GM18519 (cell line): ENCODE data around the gene HES4.
"Not testable (repeated sequence)": the region's sequence is repeated elsewhere in the genome, so short reads cannot be mapped to it uniquely, and the experiment has no call there.

Experiments used
- ATAC-seq: cut with Tn5 transposase; IDR thresholded peaks from one replicate; pipeline ENCODE4 v1.9.1; 2021; ENCODE audit warnings: mild to moderate bottlenecking, moderate library complexity; ENCODE audit not compliant: unreplicated experiment, low FRiP score

The HES4 gene

GRCh38 chr1:981491-981954 lies 18.4 kb downstream of the HES4 start:
- no peak for ATAC-seq

- ATAC-seq: no peak
These were observed 19.1 kb downstream of the HES4 start for GRCh38 chr1:980602-981395.

GRCh38 chr1:980137-980571 lies 19.7 kb downstream of the HES4 start:
- no peak for ATAC-seq

GRCh38 chr1:979744-980072 lies 20.2 kb downstream of the HES4 start:
- ATAC-seq: no peak

- no peak for ATAC-seq
These were observed 20.8 kb downstream of the HES4 start for GRCh38 chr1:978835-979743.

DNA sequence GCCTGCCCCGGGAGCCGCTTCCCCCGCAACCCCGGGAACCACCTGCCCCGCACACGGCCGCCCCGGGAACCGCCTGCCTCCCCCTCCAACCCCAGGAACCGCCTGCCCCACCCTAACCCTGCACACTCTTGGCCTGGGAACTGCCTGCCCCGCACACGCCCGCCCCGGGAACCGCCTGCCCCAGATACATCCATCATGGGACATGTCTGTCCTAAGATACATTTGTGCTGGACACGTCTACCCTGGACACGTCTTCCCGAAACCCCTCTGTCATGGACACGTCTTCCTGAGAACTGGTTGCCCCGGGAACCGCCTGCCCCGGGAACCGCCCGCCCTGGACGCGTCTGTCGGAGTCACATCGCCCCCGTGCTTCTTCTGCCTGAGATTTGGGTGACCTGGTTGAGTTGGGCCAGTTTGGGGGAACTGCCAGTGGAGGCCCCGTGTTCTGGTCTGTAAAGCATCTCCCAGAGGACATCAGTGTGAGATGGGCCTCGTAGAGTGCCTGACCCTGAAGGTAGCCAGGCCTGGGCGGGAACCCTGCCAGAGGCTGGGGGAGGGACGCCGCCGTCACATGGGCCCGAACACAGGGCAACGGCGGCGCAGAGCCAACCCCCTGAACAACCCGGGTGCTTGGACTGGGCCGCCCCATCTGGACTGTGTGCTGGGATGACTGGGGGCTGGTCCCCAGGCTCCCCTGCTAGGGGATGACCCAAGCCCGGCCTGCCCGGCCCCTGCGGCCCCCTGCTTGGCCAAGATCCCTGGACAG lies 21.6 kb downstream of the HES4 start:
- ATAC-seq: no peak

DNA sequence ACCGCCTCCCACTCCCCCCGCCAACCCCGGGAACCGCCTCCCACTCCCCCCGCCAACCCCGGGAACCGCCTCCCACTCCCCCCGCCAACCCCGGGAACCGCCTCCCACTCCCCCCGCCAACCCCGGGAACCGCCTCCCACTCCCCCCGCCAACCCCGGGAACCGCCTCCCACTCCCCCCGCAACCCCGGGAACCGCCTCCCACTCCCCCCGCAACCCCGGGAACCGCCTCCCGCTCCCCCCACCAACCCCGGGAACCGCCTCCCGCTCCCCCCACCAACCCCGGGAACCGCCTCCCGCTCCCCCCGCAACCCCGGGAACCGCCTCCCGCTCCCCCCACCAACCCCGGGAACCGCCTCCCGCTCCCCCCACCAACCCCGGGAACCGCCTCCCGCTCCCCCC lies 23.1 kb downstream of the HES4 start:
- ATAC-seq: not testable (repeated sequence)

DNA sequence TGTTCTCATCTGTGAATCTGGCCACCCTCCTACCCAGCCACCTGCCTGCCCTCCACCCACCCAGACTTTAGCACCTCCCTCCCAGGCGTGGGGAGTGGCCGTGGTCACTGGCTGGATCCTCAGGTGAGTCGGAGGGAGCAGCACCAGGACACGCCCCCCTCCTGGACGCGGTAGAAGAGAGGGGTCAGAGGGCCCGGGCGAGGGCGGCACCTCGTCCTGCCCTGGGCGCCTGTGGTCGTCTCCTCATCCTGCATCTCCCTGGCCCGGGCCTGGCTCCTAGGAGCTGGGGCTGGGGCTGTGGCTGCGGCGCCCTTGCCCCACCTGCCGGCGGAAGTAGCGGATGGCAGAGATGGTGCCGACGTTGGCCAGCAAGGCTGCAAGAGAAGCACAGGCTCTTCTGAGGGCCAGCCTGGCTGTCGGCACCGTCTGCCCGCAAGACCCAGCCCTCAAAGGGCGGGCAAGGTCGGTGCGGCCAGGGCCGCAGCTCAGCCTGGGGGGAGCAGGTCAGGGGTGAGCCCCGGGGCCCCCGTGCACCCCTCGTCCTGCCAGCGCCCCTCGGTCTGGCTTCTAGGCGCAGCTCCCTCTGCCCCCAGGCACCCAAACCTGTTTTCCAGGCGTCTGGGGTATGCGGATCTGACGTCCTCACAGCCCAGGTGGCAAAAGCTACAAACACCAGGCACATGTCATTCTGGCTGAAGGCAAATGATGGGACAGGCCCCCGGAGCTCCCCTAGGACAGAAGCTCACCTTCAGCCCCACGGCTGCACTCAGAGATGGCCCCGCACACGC lies 23.8 kb downstream of the HES4 start:
- ATAC-seq: no peak

DNA sequence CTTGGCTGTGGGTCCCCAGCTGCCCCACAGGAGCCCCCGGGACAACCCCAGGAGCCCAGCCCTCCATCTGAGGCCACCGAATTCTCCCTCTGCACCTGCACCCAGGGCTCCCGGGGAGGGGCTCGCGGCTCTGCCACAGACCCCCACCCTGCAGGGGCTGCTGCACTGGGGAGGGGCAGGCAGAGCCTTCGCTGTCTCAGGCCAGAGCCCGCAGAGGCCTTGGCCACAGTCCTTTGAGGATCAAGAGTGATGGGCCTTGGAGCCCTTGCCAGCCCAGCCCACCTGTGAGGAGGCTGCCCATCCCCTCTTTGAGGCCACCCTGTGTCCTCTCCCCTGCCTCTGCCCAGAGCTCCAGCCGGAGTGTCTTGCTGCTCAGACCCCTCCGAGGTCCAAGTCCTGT lies 24.5 kb downstream of the HES4 start:
- no peak for ATAC-seq

DNA sequence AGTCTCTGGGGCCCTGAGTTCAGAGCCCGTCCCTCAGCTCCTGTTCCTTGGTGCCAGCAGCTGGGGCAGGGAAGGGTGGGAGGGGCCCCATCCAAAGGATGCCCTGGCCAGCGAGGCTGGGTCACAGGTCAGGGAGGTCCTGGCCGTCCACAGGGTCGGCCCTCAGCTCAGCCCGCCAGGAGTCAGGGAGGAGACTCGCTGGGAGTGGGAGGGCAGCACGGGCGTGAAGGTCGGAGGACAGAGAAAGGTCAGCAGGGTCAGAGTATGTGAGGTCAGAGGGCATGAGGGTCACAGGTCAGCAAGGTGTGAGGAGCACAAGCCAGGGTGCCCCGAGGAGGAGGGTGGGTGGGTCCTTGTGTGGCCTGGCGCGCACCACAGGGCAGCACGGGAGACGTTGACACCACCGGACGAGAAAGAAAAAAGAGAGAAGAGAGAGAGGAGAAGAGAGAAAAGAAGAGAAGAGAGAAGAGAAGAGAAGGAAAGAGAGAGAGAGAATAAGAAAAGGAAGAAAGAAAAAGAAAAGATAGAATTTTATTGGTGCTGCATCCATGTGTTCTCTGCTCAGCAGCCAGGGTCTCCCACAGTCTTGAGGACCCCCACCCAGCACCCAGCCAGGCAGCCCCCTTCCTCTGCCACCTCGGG lies 25.1 kb downstream of the HES4 start:
- no peak for ATAC-seq

DNA sequence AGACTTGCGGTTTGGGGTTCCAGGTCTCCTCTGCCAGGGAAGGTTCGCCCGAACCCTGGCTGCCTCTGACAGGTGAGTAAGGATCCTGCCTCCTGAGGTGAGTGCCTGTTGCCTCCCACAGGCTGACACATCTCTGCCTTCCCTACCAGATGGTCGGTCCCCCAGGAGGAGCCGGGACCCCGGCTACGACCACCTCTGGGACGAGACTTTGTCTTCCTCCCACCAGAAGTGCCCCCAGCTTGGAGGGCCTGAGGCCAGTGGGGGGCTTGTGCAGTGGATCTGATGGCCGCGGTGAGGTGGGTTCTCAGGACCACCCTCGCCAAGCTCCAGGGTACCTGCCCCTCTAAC lies 25.6 kb downstream of the HES4 start:
- no peak for ATAC-seq

GRCh38 chr1:973459-974292 lies 26.2 kb downstream of the HES4 start:
- ATAC-seq: no peak

- ATAC-seq: no peak
These were observed 27.0 kb downstream of the HES4 start for GRCh38 chr1:972726-973458.

DNA sequence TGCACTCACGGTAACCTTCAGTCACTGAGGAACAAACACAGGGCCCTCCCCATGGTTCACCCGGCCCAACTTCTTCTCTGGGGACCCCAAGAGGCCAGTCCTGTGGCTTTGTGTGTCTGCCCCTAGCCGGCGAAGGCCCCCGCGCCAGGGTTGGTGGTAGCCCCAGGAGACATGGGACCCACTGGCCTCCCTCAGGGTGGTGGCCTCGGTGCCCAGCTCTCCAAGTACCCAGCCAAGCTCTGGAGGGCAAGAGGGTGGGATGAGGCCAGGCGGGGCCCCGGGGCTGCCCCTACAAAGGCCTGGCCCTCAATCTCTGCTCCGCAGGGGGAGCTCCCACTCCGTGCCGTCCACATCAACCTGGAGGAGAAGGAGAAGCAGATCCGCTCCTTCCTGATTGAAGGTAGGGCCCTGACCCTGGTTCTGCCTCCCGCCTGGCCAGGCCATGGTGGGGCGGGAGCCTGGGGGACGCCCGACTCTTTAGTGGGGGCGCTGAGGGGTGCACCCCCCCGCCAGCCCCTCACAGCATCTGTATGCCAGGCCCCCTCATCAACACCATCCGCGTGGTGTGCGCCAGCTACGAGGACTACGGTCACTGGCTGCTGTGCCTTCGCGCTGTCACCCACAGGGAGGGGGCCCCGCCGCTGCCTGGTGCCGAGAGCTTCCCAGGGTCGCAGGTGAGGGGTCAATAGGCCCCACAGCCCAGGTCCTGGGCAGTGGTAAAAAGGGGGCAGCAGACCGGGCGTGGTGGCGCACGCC lies 28.0 kb downstream of the HES4 start:
- ATAC-seq: no peak

- ATAC-seq: no peak
These were observed 28.7 kb downstream of the HES4 start for GRCh38 chr1:970973-971730.

- ATAC-seq: no peak
These were observed 29.5 kb downstream of the HES4 start for GRCh38 chr1:970242-970972.
